Subcutaneous abdominal adipose tissue (tissue), 5 donors: ENCODE data around the gene SH2D4B.
A peak's percentile ranks its signal among the peaks of the same experiment; 100 is the strongest.

ENCODE experiments used
- H3K27ac ChIP-seq: one replicate; pipeline ENCODE4 v1.7.0; 2013; ENCODE audit warnings: low read depth, mild to moderate bottlenecking, inconsistent platforms, low read length, moderate library complexity
- H3K27me3 ChIP-seq, 5 donors: one replicate each; pipeline ENCODE4 v1.7.0; 2013; ENCODE audit warnings: low read length in 5 of 5, inconsistent platforms in 1 of 5; ENCODE audit not compliant: control insufficient read depth in 5 of 5, insufficient read depth in 4 of 5
- H3K36me3 ChIP-seq, 5 donors: one replicate each; pipeline ENCODE4 v1.7.0; 2013; ENCODE audit warnings: low read length in 5 of 5; ENCODE audit not compliant: control insufficient read depth in 5 of 5, insufficient read depth in 5 of 5
- H3K4me1 ChIP-seq, 5 donors: one replicate each; pipeline ENCODE4 v1.7.0; 2013; ENCODE audit warnings: low read length in 5 of 5, mild to moderate bottlenecking in 3 of 5, moderate library complexity in 1 of 5; ENCODE audit not compliant: control insufficient read depth in 5 of 5, insufficient read depth in 5 of 5
- H3K4me3 ChIP-seq, 5 donors: one replicate each; pipeline ENCODE4 v1.7.0; 2013; ENCODE audit warnings: low read length in 5 of 5, low read depth in 1 of 5
- H3K9ac ChIP-seq, 5 donors: one replicate each; pipeline ENCODE4 v1.7.0; 2013; ENCODE audit warnings: low read length in 5 of 5, mild to moderate bottlenecking in 4 of 5, moderate library complexity in 3 of 5
- H3K9me3 ChIP-seq, 5 donors: one replicate each; pipeline ENCODE4 v1.7.0; 2013; ENCODE audit warnings: low read length in 5 of 5; ENCODE audit not compliant: control insufficient read depth in 5 of 5
- donor health status: healthy.
- donor health status: healthy.
- donor health status: healthy.
- donor health status: healthy.
- donor health status: healthy.

Gene SH2D4B

GRCh38 chr10:80498078-80498832 lies 39.4 kb upstream of the SH2D4B start:
- peak overlapping the region; percentile 92 for H3K27ac ChIP-seq
- no peaks in the 10 kb centered on the region for H3K9me3 ChIP-seq
- H3K9ac ChIP-seq: peak overlapping the region; percentile 21 to 75 (median 62)
- H3K4me1 ChIP-seq: peaks cover 68 to 100% (median 98%) of the 10 kb centered on the region in 5 donors
- H3K4me3 ChIP-seq: peak overlapping the region in 3 of 5 donors; percentile 0 to 45 (median 23)
- H3K27me3 ChIP-seq: no peaks in the 10 kb centered on the region
- peaks cover 0 to 14% (median 5%) of the 10 kb centered on the region in 5 donors for H3K36me3 ChIP-seq

GRCh38 chr10:80498833-80499741 lies 38.6 kb upstream of the SH2D4B start:
- Histone ChIP-seq H3K4me1 (peaks cover 65 to 100% (median 98%) of the 10 kb centered on the region in 5 donors), H3K27me3 (no peaks in the 10 kb centered on the region), H3K4me3 (peak overlapping the region; percentile 5 to 45 (median 21)), H3K27ac (peak overlapping the region; percentile 92), H3K9me3 (no peaks in the 10 kb centered on the region), H3K9ac (peak overlapping the region; percentile 63 to 75 (median 70)), H3K36me3 (peaks cover 0 to 14% (median 4%) of the 10 kb centered on the region in 5 donors)

DNA sequence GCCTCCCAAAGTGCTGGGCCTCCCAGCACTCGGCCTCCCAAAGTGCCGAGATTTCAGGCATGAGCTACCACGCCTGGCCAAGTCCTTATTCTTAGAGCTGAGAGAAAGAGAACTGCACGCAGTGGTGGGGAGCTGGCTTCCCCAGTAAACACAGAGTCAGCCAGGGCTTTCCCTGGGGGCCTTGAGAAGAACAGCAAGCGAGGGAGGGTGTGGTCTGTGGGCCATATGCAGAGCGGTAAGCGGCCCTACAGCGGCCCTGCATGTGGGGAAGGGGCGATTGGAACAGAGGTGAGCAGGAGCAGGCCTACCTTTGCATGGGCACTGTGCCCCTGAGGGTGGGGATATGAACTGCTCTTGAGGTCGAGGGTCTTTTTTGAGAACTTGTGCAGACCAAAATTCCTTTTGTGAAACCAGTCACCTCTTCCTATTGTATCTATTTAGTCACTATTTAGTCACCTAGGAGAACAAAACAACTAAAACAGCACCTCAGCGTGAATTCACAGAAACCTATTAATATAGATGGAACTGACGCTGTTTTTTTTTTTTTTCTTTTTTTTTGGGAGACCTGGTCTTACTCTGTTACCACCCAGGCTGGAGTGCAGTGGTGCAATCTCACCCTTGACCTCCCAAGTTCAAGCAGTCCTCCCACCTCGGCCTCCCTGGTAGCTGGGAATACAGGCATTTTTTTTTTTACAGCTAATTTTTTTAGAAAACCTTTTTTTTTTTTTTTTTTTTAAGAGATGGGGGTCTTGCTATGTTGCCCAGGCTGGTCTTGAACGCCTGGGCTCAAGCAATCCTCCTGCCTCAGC lies 36.9 kb upstream of the SH2D4B start:
- Histone ChIP-seq H3K9me3 (no peaks in the 10 kb centered on the region), H3K27me3 (no peaks in the 10 kb centered on the region), H3K4me3 (peak overlapping the region in 4 of 5 donors; percentile 13 to 52 (median 26)), H3K27ac (peak overlapping the region; percentile 92), H3K9ac (peak overlapping the region in 4 of 5 donors; percentile 10 to 55 (median 40)), H3K4me1 (peaks cover 66 to 100% (median 98%) of the 10 kb centered on the region in 5 donors), H3K36me3 (peaks cover 0 to 8% (median 2%) of the 10 kb centered on the region in 5 donors)

DNA sequence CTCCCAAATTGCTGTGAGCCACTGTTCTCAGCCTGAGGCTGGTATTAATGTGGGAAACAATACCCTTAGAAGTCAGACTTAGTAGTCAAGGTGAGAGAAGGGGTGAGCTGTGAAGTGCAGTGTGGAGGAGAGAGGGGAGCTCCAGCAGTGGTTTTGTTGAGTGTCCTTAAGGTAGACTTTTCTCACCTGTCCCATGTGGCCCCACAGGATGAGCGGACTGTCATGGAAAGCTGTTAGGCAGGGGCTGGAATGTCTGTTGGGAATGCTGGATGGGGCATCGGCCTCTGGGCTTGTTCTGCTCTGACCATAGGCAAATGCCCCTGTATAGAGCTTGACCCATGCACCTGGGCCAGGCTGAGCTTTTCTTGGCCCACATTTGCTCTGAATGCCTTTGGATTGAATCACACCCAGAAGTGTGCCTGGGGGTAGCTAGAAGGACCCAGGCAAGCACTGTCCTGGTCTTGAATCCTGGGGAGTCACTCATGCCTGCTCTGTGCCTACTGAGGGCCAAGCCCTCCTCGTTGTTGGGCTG lies 36.3 kb upstream of the SH2D4B start:
- Histone ChIP-seq H3K27me3 (no peaks in the 10 kb centered on the region), H3K4me3 (peak overlapping the region in 2 of 5 donors; percentile 6 to 11), H3K4me1 (peaks cover 66 to 100% (median 98%) of the 10 kb centered on the region in 5 donors), H3K27ac (peak overlapping the region; percentile 92), H3K9ac (peak overlapping the region in 3 of 5 donors; percentile 10 to 91 (median 55)), H3K36me3 (peaks cover 0 to 8% (median 3%) of the 10 kb centered on the region in 5 donors), H3K9me3 (no peaks in the 10 kb centered on the region)

DNA sequence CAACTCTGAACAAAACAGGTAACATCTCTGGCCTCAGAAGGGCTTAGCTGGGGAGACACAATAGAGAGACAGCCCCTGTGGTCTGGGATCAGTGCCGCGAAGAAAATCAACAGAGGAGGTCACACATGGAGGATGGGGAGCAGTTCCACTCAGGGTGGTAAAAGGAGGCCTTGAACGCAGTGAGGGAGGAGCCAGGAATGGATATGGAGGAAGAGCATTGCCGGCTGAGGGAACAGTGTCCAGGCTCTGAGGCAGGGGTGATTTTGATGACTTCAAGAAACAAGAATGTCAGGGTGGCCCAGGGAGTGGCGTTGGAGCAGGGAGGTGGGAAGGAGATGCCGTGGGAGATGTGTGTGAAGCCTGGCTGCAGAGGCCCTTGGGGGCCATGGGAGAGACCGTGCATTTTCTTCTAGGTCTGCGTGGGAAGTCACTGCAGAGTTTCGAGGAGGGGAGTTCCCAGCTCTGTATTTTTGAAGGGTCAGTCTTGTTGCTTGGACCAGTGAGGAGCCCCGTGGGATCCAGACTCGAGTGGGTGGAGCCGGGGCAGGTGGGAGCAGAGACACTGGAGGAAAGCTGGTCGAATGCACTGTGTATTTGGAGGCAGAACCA lies 35.7 kb upstream of the SH2D4B start:
- no peaks in the 10 kb centered on the region for H3K27me3 ChIP-seq
- H3K27ac ChIP-seq: peak overlapping the region; percentile 92
- peak overlapping the region in 3 of 5 donors; percentile 8 to 91 (median 55) for H3K9ac ChIP-seq

GRCh38 chr10:80502621-80503583 lies 34.8 kb upstream of the SH2D4B start:
- peak overlapping the region in 4 of 5 donors; percentile 9 to 91 (median 58) for H3K9ac ChIP-seq
- H3K4me1 ChIP-seq: peaks cover 56 to 100% (median 95%) of the 10 kb centered on the region in 5 donors
- H3K27me3 ChIP-seq: no peaks in the 10 kb centered on the region
- peaks cover 0 to 17% (median 11%) of the 10 kb centered on the region in 5 donors for H3K36me3 ChIP-seq
- no peak overlapping the region for H3K4me3 ChIP-seq
- H3K9me3 ChIP-seq: no peaks in the 10 kb centered on the region
- peak overlapping the region; percentile 92 for H3K27ac ChIP-seq

More for the DNA sequence above, 35.7 kb upstream of the SH2D4B start:
- peaks cover 65 to 100% (median 98%) of the 10 kb centered on the region in 5 donors for H3K4me1 ChIP-seq
- H3K9me3 ChIP-seq: no peaks in the 10 kb centered on the region
- H3K36me3 ChIP-seq: peaks cover 0 to 13% (median 8%) of the 10 kb centered on the region in 5 donors
- H3K4me3 ChIP-seq: peak overlapping the region in 2 of 5 donors; percentile 6 to 11

DNA sequence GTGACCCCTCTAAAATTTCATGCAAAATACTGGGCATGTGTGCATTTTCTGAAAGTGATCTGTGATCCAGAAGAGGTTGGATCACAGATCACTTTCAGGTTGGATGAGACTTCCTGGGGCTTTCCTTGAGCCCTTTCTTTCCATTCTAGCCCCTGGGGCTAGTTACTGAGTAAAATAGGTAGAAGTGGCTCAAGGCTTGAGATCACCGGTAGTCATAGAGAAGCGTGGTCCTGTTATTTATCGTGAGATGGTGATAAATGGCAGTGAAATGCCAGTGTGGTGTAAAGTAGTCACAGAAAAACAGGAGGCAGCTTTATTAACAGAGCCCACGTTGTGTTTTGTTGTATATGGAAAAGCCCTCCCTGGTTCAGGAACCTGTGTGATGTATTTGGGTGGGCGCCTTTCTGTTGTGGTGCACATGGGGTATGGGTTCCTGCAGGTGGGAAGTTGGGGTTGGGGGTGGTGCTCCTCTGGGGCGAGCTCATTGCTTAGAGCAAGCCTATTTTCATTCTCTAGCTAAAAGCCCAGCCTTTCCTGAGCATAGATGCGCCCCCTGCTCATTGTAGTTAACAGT lies 34.0 kb upstream of the SH2D4B start:
- Histone ChIP-seq H3K9ac (peak overlapping the region in 4 of 5 donors; percentile 9 to 70 (median 58)), H3K4me1 (peaks cover 52 to 97% (median 93%) of the 10 kb centered on the region in 5 donors), H3K9me3 (no peaks in the 10 kb centered on the region)

More for the DNA sequence above, 34.0 kb upstream of the SH2D4B start:
- Histone ChIP-seq H3K27me3 (no peaks in the 10 kb centered on the region), H3K36me3 (peaks cover 0 to 22% (median 16%) of the 10 kb centered on the region in 5 donors), H3K27ac (peak overlapping the region; percentile 92), H3K4me3 (peak overlapping the region in 1 of 5 donors; percentile 17)
